Liver (tissue), 9 donors: ENCODE results near the gene CABCOCO1. TPM values are rescaled to one million over a fixed set of nuclear protein-coding genes. Genes with fewer than 3 reads are reported as not detected.

Experiments used
- DNase-seq: peaks from one replicate; pipeline ENCODE4 v3.0.0-alpha.2; 2017; ENCODE audit warnings: low spot score
- H3K27ac ChIP-seq, 2 donors: one replicate each; pipeline ENCODE4 v1.7.0; 2013; ENCODE audit warnings: inconsistent platforms in 2 of 2, low read length in 2 of 2, control low read depth in 1 of 2, low read depth in 1 of 2, mild to moderate bottlenecking in 1 of 2
- H3K27me3 ChIP-seq, 4 donors: one replicate each; pipeline versions ENCODE4 v1.6.1 to v1.7.0; 2013; ENCODE audit warnings: low read length in 3 of 4, inconsistent platforms in 1 of 4, mild to moderate bottlenecking in 1 of 4, moderate library complexity in 1 of 4; ENCODE audit not compliant: control insufficient read depth in 4 of 4, insufficient read depth in 4 of 4
- H3K36me3 ChIP-seq, 4 donors: one replicate each; pipeline versions ENCODE4 v1.6.1 to v1.7.0; 2013; ENCODE audit warnings: low read length in 3 of 4, mild to moderate bottlenecking in 3 of 4, low read depth in 1 of 4, moderate library complexity in 1 of 4; ENCODE audit not compliant: control insufficient read depth in 4 of 4, insufficient read depth in 3 of 4
- H3K4me1 ChIP-seq, 4 donors: one replicate each; pipeline versions ENCODE4 v1.6.1 to v1.7.0; 2013; ENCODE audit warnings: low read length in 3 of 4, mild to moderate bottlenecking in 3 of 4, moderate library complexity in 1 of 4; ENCODE audit not compliant: control insufficient read depth in 4 of 4, insufficient read depth in 4 of 4
- H3K4me3 ChIP-seq, 3 donors: one replicate each; pipeline versions ENCODE4 v1.6.1 to v1.7.0; 2013; ENCODE audit warnings: low read length in 3 of 3, control low read depth in 1 of 3, low read depth in 1 of 3, mild to moderate bottlenecking in 1 of 3
- H3K9ac ChIP-seq, 2 donors: one replicate each; pipeline ENCODE4 v1.7.0; 2013; ENCODE audit warnings: low read length in 2 of 2, mild to moderate bottlenecking in 2 of 2, moderate library complexity in 2 of 2, control low read depth in 1 of 2, low read depth in 1 of 2
- H3K9me3 ChIP-seq, 4 donors: one replicate each; pipeline versions ENCODE4 v1.6.1 to v1.7.0; 2013; ENCODE audit warnings: low read length in 3 of 4; ENCODE audit not compliant: control insufficient read depth in 4 of 4
- ATF3 ChIP-seq: IDR thresholded peaks from 2 replicates; pipeline ENCODE4 v1.6.1; 2016; ENCODE audit warnings: antibody characterized with exemption
- CTCF ChIP-seq: fragments of 150-350 bp; IDR thresholded peaks from 2 replicates; pipeline ENCODE4 v1.5.1; 2017; ENCODE audit warnings: improper control_type of control experiment, low read depth, low read length; ENCODE audit not compliant: missing input control
- EGR1 ChIP-seq, 2 donors: IDR thresholded peaks; 2 replicates each; pipeline ENCODE4 v1.6.1; 2016 to 2018; ENCODE audit warnings: antibody characterized with exemption in 2 of 2, low read depth in 2 of 2
- FOXA1 ChIP-seq: IDR thresholded peaks from 2 replicates; pipeline ENCODE4 v1.6.1; 2016; ENCODE audit warnings: antibody characterized with exemption
- FOXA2 ChIP-seq: IDR thresholded peaks from 2 replicates; pipeline ENCODE4 v1.6.1; 2016; ENCODE audit warnings: antibody characterized with exemption
- GABPA ChIP-seq, 2 donors: IDR thresholded peaks in 1 of 2; conservative IDR thresholded peaks in 1 of 2; 2 replicates each; pipeline ENCODE4 v1.6.1; 2016; ENCODE audit warnings: antibody characterized with exemption in 2 of 2, mild to moderate bottlenecking in 1 of 2, moderate library complexity in 1 of 2
- HNF4A ChIP-seq, 2 donors: conservative IDR thresholded peaks; 2 replicates each; pipeline ENCODE4 v1.6.1; 2016; ENCODE audit warnings: antibody characterized with exemption in 2 of 2, mild to moderate bottlenecking in 2 of 2
- HNF4G ChIP-seq: IDR thresholded peaks from 2 replicates; pipeline ENCODE4 v1.6.1; 2016; ENCODE audit warnings: antibody characterized with exemption
- JUND ChIP-seq, 2 donors: IDR thresholded peaks; 2 replicates each; pipeline ENCODE4 v1.6.1; 2016; ENCODE audit warnings: antibody characterized with exemption in 2 of 2
- NR2F2 ChIP-seq: IDR thresholded peaks from 2 replicates; pipeline ENCODE4 v1.6.1; 2016; ENCODE audit warnings: antibody characterized with exemption
- RAD21 ChIP-seq, 2 donors: IDR thresholded peaks; 2 replicates each; pipeline ENCODE4 v1.6.1; 2016; ENCODE audit warnings: antibody characterized with exemption in 2 of 2, mild to moderate bottlenecking in 2 of 2
- REST ChIP-seq: IDR thresholded peaks from 2 replicates; pipeline ENCODE4 v1.6.1; 2016; ENCODE audit warnings: antibody characterized with exemption, mild to moderate bottlenecking
- RXRA ChIP-seq, 2 donors: IDR thresholded peaks; 2 replicates each; pipeline ENCODE4 v1.6.1; 2017 to 2018; ENCODE audit warnings: antibody characterized with exemption in 2 of 2, mild to moderate bottlenecking in 1 of 2
- SP1 ChIP-seq: IDR thresholded peaks from 2 replicates; pipeline ENCODE4 v1.6.1; 2018; ENCODE audit warnings: antibody characterized with exemption, mild to moderate bottlenecking
- TAF1 ChIP-seq: conservative IDR thresholded peaks from 2 replicates; pipeline ENCODE4 v1.6.1; 2016; ENCODE audit warnings: antibody characterized with exemption, mild to moderate bottlenecking
- YY1 ChIP-seq: IDR thresholded peaks from 2 replicates; pipeline ENCODE4 v1.6.1; 2016; ENCODE audit warnings: antibody characterized with exemption, mild to moderate bottlenecking
- ZBTB33 ChIP-seq: IDR thresholded peaks from 2 replicates; pipeline ENCODE4 v1.6.1; 2016; ENCODE audit warnings: antibody characterized with exemption
- WGBS: extraction: QIAGEN DNeasy Blood & Tissue Kit; methylation state at CpG from one replicate; pipeline ENCODE4 v1.1.7; 2013; 5-methylcytosine and 5-hydroxymethylcytosine counted together
- polyA plus RNA-seq, 2 donors: library from polyadenylated mRNA; stranded (reverse) in 1 of 2; unstranded in 1 of 2; fragments of 200-250 nt in 1 of 2; fragments of >200 nt in 1 of 2; fragmentation: Nextera tagmentation in 1 of 2; extraction: Ambion mirVana in 1 of 2; gene quantifications; one replicate each; pipeline versions ENCODE4 v1.2.1 to v1.2.3, GENCODE V29; 2013 to 2015
- total RNA-seq, 2 donors: library from RNA; depleted of rRNA; stranded (reverse); fragments of >200 nt; gene quantifications; one replicate each; pipeline ENCODE4 v1.2.3, GENCODE V29; 2014
- TF ChIP-seq, protein P1 (sequence below): IDR thresholded peaks from 2 replicates; pipeline ENCODE4 v1.6.1; 2016; ENCODE audit warnings: antibody characterized with exemption
- donor health status: healthy.
- donor health status: healthy.
- donor health status: healthy.
- donor health status: healthy.
- donor health status: healthy.

CABCOCO1 gene
- total and polyA plus RNA-seq, 4 donors: 0.09 to 0.20 TPM; not detected in 2

- no peaks in the 10 kb centered on the region for H3K27me3 ChIP-seq
- H3K9ac ChIP-seq: no peak overlapping the region
- 74% methylated on average over 5 of the region's 5 CpGs for WGBS
- no peak for TF ChIP-seq HNF4A (conservative IDR thresholded peaks at IDR 0.05)
- no peak for TF ChIP-seq JUND (IDR thresholded peaks at IDR 0.05)
- no peak for TF ChIP-seq HNF4G
- no peak for TF ChIP-seq RXRA (IDR thresholded peaks at IDR 0.05)
- TF ChIP-seq GABPA (IDR thresholded peaks at IDR 0.05 in 1 of 2, conservative IDR thresholded peaks at IDR 0.05 in 1 of 2): no peak
- TF ChIP-seq EGR1 (IDR thresholded peaks at IDR 0.05; ENCODE audit: low read depth in 2 of 2): no peak
- TF ChIP-seq SP1: no peak
- TF ChIP-seq TAF1: no peak
- TF ChIP-seq YY1: no peak
- H3K4me1 ChIP-seq: no peaks in the 10 kb centered on the region
- H3K36me3 ChIP-seq: no peaks in the 10 kb centered on the region
- H3K27ac ChIP-seq: no peak overlapping the region
- H3K9me3 ChIP-seq: no peaks in the 10 kb centered on the region
- no peak for DNase-seq
- no peak overlapping the region for H3K4me3 ChIP-seq
Measured at GRCh38 chr10:61617586-61617985, 45.1 kb upstream of the CABCOCO1 start.

GRCh38 chr10:61618388-61618961, 44.3 kb upstream of the CABCOCO1 start:
- Histone ChIP-seq H3K36me3 (no peaks in the 10 kb centered on the region), H3K27me3 (no peaks in the 10 kb centered on the region), H3K4me3 (no peak overlapping the region), H3K4me1 (no peaks in the 10 kb centered on the region), H3K27ac (no peak overlapping the region), H3K9ac (no peak overlapping the region), H3K9me3 (no peaks in the 10 kb centered on the region)
- TF ChIP-seq HNF4A (conservative IDR thresholded peaks at IDR 0.05): no peak
- TF ChIP-seq ZBTB33: no peak
- WGBS: 51% methylated on average over 2 of the region's 2 CpGs
- DNase-seq: no peak

DNA sequence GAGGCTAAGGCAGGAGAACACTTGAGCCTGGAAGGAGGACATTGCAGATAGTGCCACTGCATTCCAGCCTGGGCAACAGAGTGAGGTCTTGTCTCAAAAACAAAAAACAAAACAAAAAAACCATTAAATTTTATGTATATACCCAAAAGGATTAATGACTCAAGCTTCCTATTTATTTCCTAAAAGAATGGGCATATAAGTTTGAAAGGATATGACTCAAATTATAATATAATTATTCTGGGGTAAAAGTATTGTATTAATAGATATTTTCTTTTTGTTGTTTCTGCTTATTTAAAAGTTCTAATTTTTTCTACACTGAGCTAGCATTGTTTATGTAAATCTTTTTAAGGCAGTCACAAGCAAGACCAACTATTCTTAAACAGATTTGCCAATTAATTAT, 42.2 kb upstream of the CABCOCO1 start:
- Histone ChIP-seq H3K9ac (no peak overlapping the region), H3K27ac (no peak overlapping the region), H3K27me3 (no peaks in the 10 kb centered on the region), H3K4me3 (no peak overlapping the region), H3K36me3 (no peaks in the 10 kb centered on the region), H3K4me1 (no peaks in the 10 kb centered on the region), H3K9me3 (no peaks in the 10 kb centered on the region)
- no peak for DNase-seq
- TF ChIP-seq EGR1 (IDR thresholded peaks at IDR 0.05; ENCODE audit: low read depth in 2 of 2) (no peak), REST (no peak), CTCF (no peak), YY1 (no peak), RAD21 (IDR thresholded peaks at IDR 0.05) (no peak), ATF3 (no peak), JUND (IDR thresholded peaks at IDR 0.05) (no peak), HNF4G (no peak), RXRA (IDR thresholded peaks at IDR 0.05) (no peak), GABPA (IDR thresholded peaks at IDR 0.05 in 1 of 2, conservative IDR thresholded peaks at IDR 0.05 in 1 of 2) (no peak), ZBTB33 (no peak), NR2F2 (no peak), FOXA1 (no peak), SP1 (no peak), FOXA2 (no peak), HNF4A (conservative IDR thresholded peaks at IDR 0.05) (no peak), TAF1 (no peak)
- TF ChIP-seq, protein P1, sequence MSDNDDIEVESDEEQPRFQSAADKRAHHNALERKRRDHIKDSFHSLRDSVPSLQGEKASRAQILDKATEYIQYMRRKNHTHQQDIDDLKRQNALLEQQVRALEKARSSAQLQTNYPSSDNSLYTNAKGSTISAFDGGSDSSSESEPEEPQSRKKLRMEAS: no peak
